Endodermal cell (in vitro differentiated cells): ENCODE results near the gene RAPGEF1. TPM values are rescaled to one million over a fixed set of nuclear protein-coding genes. Genes with fewer than 3 reads are reported as not detected.

Experiments
- DNase-seq: peaks from one replicate; pipeline ENCODE4 v3.0.0-alpha.2; 2017
- H3K27ac ChIP-seq: 2 replicates; pipeline ENCODE4 v1.5.1; 2013; ENCODE audit warnings: mild to moderate bottlenecking, low read depth, low read length, moderate library complexity
- H3K27me3 ChIP-seq: 2 replicates; pipeline ENCODE4 v1.6.1; 2013; ENCODE audit warnings: mild to moderate bottlenecking, low read length, moderate library complexity; ENCODE audit not compliant: insufficient read depth, control insufficient read depth, poor library complexity, severe bottlenecking
- H3K36me3 ChIP-seq: 2 replicates; pipeline ENCODE4 v1.7.0; 2013; ENCODE audit warnings: mild to moderate bottlenecking, low read length, moderate library complexity; ENCODE audit not compliant: control insufficient read depth, insufficient read depth
- H3K4me1 ChIP-seq: one replicate; pipeline ENCODE4 v1.7.0; 2013; ENCODE audit warnings: low read length; ENCODE audit not compliant: control insufficient read depth, insufficient read depth
- H3K4me3 ChIP-seq: 2 replicates; pipeline ENCODE4 v1.5.1; 2013; ENCODE audit warnings: mild to moderate bottlenecking, low read length, moderate library complexity
- H3K9ac ChIP-seq: 2 replicates; pipeline ENCODE4 v1.6.1; 2013; ENCODE audit warnings: mild to moderate bottlenecking, low read length, moderate library complexity; ENCODE audit not compliant: poor library complexity, severe bottlenecking; ENCODE audit errors: extremely low read depth
- H3K9me3 ChIP-seq: 2 replicates; pipeline ENCODE4 v1.6.1; 2013; ENCODE audit warnings: mild to moderate bottlenecking, low read length, moderate library complexity; ENCODE audit not compliant: control insufficient read depth
- H3K27ac Mint-ChIP-seq: 2 replicates; pipeline ENCODE4 v1.8.0; 2020; ENCODE audit warnings: mixed read lengths
- H3K27me3 Mint-ChIP-seq: 2 replicates; pipeline ENCODE4 v1.8.0; 2021; ENCODE audit warnings: mild to moderate bottlenecking, mixed read lengths; ENCODE audit not compliant: insufficient read depth
- H3K36me3 Mint-ChIP-seq: 2 replicates; pipeline ENCODE4 v1.8.0; 2020; ENCODE audit warnings: low read depth, mixed read lengths
- H3K4me1 Mint-ChIP-seq: 2 replicates; pipeline ENCODE4 v1.8.0; 2020; ENCODE audit warnings: mixed read lengths
- H3K4me3 Mint-ChIP-seq: 2 replicates; pipeline ENCODE4 v1.8.0; 2020; ENCODE audit warnings: mild to moderate bottlenecking, moderate library complexity, mixed read lengths
- H3K9me3 Mint-ChIP-seq: 2 replicates; pipeline ENCODE4 v1.8.0; 2020; ENCODE audit warnings: mild to moderate bottlenecking, mixed read lengths
- CTCF ChIP-seq: fragments of 200-600 bp; sonication (generic); conservative IDR thresholded peaks from 2 replicates; pipeline ENCODE4 v1.5.0; 2021; ENCODE audit warnings: antibody characterized with exemption, mild to moderate bottlenecking
- WGBS, 2 experiments: methylation state at CpG; one replicate each; pipeline versions ENCODE4 v1.1.5 to v1.1.7; 2013; ENCODE audit warnings: missing lambda C conversion rate in 2 of 2, mixed read lengths in 1 of 2; ENCODE audit not compliant: insufficient coverage in 1 of 2, insufficient read length in 1 of 2; 5-methylcytosine and 5-hydroxymethylcytosine counted together
- total RNA-seq, 2 donors: library from RNA; stranded (reverse); fragmentation: NEBNext Ultra II Directional in 1 of 2; extraction: Animal tissue kit (Norgen Biotek cat#: 25700) in 1 of 2; gene quantifications; 2 replicates in 1 of 2; 3 replicates in 1 of 2; pipeline ENCODE4 v1.2.1, GENCODE V29; 2021

The RAPGEF1 gene
- total RNA-seq, 2 donors from 2014 or later = 63.4 to 85.5 TPM

- H3K27ac Mint-ChIP-seq = no peak overlapping the region
- peak; percentile 63 for DNase-seq
- peaks cover 26% of the 10 kb centered on the region for H3K4me1 ChIP-seq
- peaks cover 5% of the 10 kb centered on the region for H3K36me3 ChIP-seq
- H3K9ac ChIP-seq = no peak overlapping the region
- 73 to 78% methylated on average over 6 to 15 of the region's 15 CpGs for WGBS, 2 experiments
- no peaks in the 10 kb centered on the region for H3K27me3 Mint-ChIP-seq
- peak; percentile 24 for TF ChIP-seq CTCF
- H3K4me3 Mint-ChIP-seq = no peak overlapping the region
- H3K4me1 Mint-ChIP-seq = peaks cover 52% of the 10 kb centered on the region
- H3K36me3 Mint-ChIP-seq = peaks cover 23% of the 10 kb centered on the region
- no peaks in the 10 kb centered on the region for H3K27me3 ChIP-seq
- no peak overlapping the region for H3K4me3 ChIP-seq
- H3K9me3 ChIP-seq = peaks cover 5% of the 10 kb centered on the region
- peak overlapping the region; percentile 62 for H3K27ac ChIP-seq
- peaks cover 15% of the 10 kb centered on the region for H3K9me3 Mint-ChIP-seq
Observed at GRCh38 chr9:131668439-131669268, 71.2 kb downstream of the RAPGEF1 start.

GRCh38 chr9:131668057-131668438 lies 71.8 kb downstream of the RAPGEF1 start:
- H3K27me3 ChIP-seq = no peaks in the 10 kb centered on the region
- peaks cover 27% of the 10 kb centered on the region for H3K36me3 Mint-ChIP-seq
- 95 to 100% methylated on average over 3 to 8 of the region's 9 CpGs for WGBS, 2 experiments
- H3K4me1 ChIP-seq = peaks cover 22% of the 10 kb centered on the region
- no peak for DNase-seq
- peaks cover 48% of the 10 kb centered on the region for H3K4me1 Mint-ChIP-seq
- H3K9ac ChIP-seq = no peak overlapping the region
- peaks cover 9% of the 10 kb centered on the region for H3K9me3 ChIP-seq
- H3K27ac ChIP-seq = no peak overlapping the region
- peaks cover 5% of the 10 kb centered on the region for H3K36me3 ChIP-seq
- TF ChIP-seq CTCF = no peak
- H3K27ac Mint-ChIP-seq = no peak overlapping the region
- H3K4me3 ChIP-seq = no peak overlapping the region
- no peaks in the 10 kb centered on the region for H3K27me3 Mint-ChIP-seq
- no peak overlapping the region for H3K4me3 Mint-ChIP-seq
- peaks cover 15% of the 10 kb centered on the region for H3K9me3 Mint-ChIP-seq

- DNase-seq = no peak
- Histone ChIP-seq H3K9me3 (peaks cover 9% of the 10 kb centered on the region), H3K27ac (no peak overlapping the region), H3K4me1 (peaks cover 22% of the 10 kb centered on the region), H3K36me3 (peaks cover 5% of the 10 kb centered on the region), H3K4me3 (no peak overlapping the region), H3K27me3 (no peaks in the 10 kb centered on the region), H3K9ac (no peak overlapping the region)
- WGBS, 2 experiments = 91 to 93% methylated on average over 7 of the region's 7 CpGs
- Mint-ChIP-seq H3K27ac (no peak overlapping the region), H3K27me3 (no peaks in the 10 kb centered on the region), H3K9me3 (peaks cover 15% of the 10 kb centered on the region), H3K4me3 (no peak overlapping the region), H3K4me1 (peaks cover 43% of the 10 kb centered on the region), H3K36me3 (peaks cover 31% of the 10 kb centered on the region)
- no peak for TF ChIP-seq CTCF
Observed at GRCh38 chr9:131667576-131667975, 72.3 kb downstream of the RAPGEF1 start.
